Activated B cell treated with CpG ODN at 0.5 μM for 24 hours (primary cell): ENCODE data around the gene RPS2. TPM values are rescaled to one million over a fixed set of nuclear protein-coding genes. Genes with fewer than 3 reads are reported as not detected.

Source experiments
- ATAC-seq: fragments of 200-7000 bp; cut with Tn5 transposase; one replicate; pipeline ENCODE4 v1.10.0; 2021; ENCODE audit warnings: low read depth, mild to moderate bottlenecking, moderate library complexity
- CTCF ChIA-PET: fragments of 350-600 bp; sonication (Branson Sonifier 250); formaldehyde crosslinking; loops from one replicate; lab custom pipeline; 2021; ENCODE audit warnings: antibody characterized with exemption; lab: Charles Lee
- POLR2A ChIA-PET: fragments of 350-600 bp; sonication (Branson Sonifier 250); formaldehyde crosslinking; loops from one replicate; lab custom pipeline; 2021; ENCODE audit warnings: antibody characterized with exemption; lab: Charles Lee
- DNase-seq: peaks from one replicate; pipeline ENCODE4 v3.0.0; 2022
- H3K27ac Mint-ChIP-seq: one replicate; pipeline ENCODE4 v1.8.0; 2020; ENCODE audit warnings: mixed read lengths
- H3K27me3 Mint-ChIP-seq: one replicate; pipeline ENCODE4 v1.8.0; 2021; ENCODE audit warnings: mixed read lengths
- H3K36me3 Mint-ChIP-seq: one replicate; pipeline ENCODE4 v1.8.0; 2021; ENCODE audit warnings: low read depth, mixed read lengths
- H3K4me1 Mint-ChIP-seq: one replicate; pipeline ENCODE4 v1.8.0; 2021; ENCODE audit warnings: mixed read lengths
- H3K4me3 Mint-ChIP-seq: one replicate; pipeline ENCODE4 v1.8.0; 2020; ENCODE audit warnings: mild to moderate bottlenecking, mixed read lengths
- H3K9me3 Mint-ChIP-seq: one replicate; pipeline ENCODE4 v1.8.0; 2020; ENCODE audit warnings: mixed read lengths
- CTCF ChIP-seq: fragments of 200-600 bp; IDR thresholded peaks from one replicate; pipeline ENCODE4 v1.8.0; 2022; ENCODE audit warnings: antibody characterized with exemption, mild to moderate bottlenecking
- intact Hi-C: fragments of 100-400 bp; cut with micrococcal nuclease; formaldehyde crosslinking; loops from one replicate; pipeline ENCODE4 v1.15.1; 2024
- total RNA-seq: library from RNA; stranded (reverse); gene quantifications from 2 replicates; pipeline ENCODE4 v1.2.3, GENCODE V29; 2022

The RPS2 gene
- total RNA-seq, 1 donor from 2014 or later = 5,116 TPM

- ChIA-PET POLR2A (interaction anchor here (0.7 to 1.0 kb wide), 3 partner anchors 35 to 319 kb away, joined by 4 to 7 read pairs (median 5); partner anchors contain the start of gene RPS2), CTCF (no interaction called here)
- intact Hi-C loops = loop anchor here (1.0 to 2.0 kb wide), 3 partner anchors 13 to 157 kb away; partner anchors contain the start of genes EME2, MRPS34 and MSRB1
- H3K4me1 Mint-ChIP-seq = peaks cover 2% of the 10 kb centered on the region
- no peak overlapping the region for H3K27ac Mint-ChIP-seq
- peaks cover 6% of the 10 kb centered on the region for H3K27me3 Mint-ChIP-seq
- no peaks in the 10 kb centered on the region for H3K9me3 Mint-ChIP-seq
- ATAC-seq (peak; percentile 98), DNase-seq (peak; percentile 97)
- peak overlapping the region; percentile 64 for H3K4me3 Mint-ChIP-seq
- peak; percentile 92 for TF ChIP-seq CTCF
- no peaks in the 10 kb centered on the region for H3K36me3 Mint-ChIP-seq
These were observed 34.9 kb downstream of the RPS2 start for GRCh38 chr16:1929578-1930337.

- H3K36me3 Mint-ChIP-seq = no peaks in the 10 kb centered on the region
- POLR2A ChIA-PET = interaction anchor here (0.7 to 1.0 kb wide), 4 partner anchors 35 to 937 kb away, joined by 4 to 7 read pairs (median 5); partner anchors contain the start of gene RPS2
- H3K9me3 Mint-ChIP-seq = no peaks in the 10 kb centered on the region
- H3K27me3 Mint-ChIP-seq = peaks cover 11% of the 10 kb centered on the region
- H3K4me3 Mint-ChIP-seq = peak overlapping the region; percentile 78
- intact Hi-C loops = loop anchor here (1.0 to 2.0 kb wide), 3 partner anchors 14 to 156 kb away; partner anchors contain the start of genes EME2, MRPS34 and MSRB1
- ATAC-seq = peak; percentile 13
- peaks cover 2% of the 10 kb centered on the region for H3K4me1 Mint-ChIP-seq
- no peak for DNase-seq
- CTCF ChIA-PET = no interaction called here
- TF ChIP-seq CTCF = no peak
- no peak overlapping the region for H3K27ac Mint-ChIP-seq
These were observed 35.5 kb downstream of the RPS2 start for GRCh38 chr16:1929105-1929504.

- no peaks in the 10 kb centered on the region for H3K36me3 Mint-ChIP-seq
- DNase-seq = no peak
- no peak overlapping the region for H3K4me3 Mint-ChIP-seq
- H3K27me3 Mint-ChIP-seq = peaks cover 23% of the 10 kb centered on the region
- peaks cover 2% of the 10 kb centered on the region for H3K4me1 Mint-ChIP-seq
- H3K9me3 Mint-ChIP-seq = no peaks in the 10 kb centered on the region
- CTCF ChIA-PET = no interaction called here
- no peak overlapping the region for H3K27ac Mint-ChIP-seq
- POLR2A ChIA-PET = interaction anchor here (0.7 kb wide), 1 partner anchor 588 kb away, joined by 3 read pairs; no protein-coding TSS in a partner anchor
- ATAC-seq = no peak
- no peak for TF ChIP-seq CTCF
- intact Hi-C loops = no loop called here
These were observed 38.4 kb downstream of the RPS2 start for GRCh38 chr16:1926271-1926670.

GRCh38 chr16:1924095-1924494 lies 40.5 kb downstream of the RPS2 start:
- ATAC-seq (no peak), DNase-seq (no peak)
- TF ChIP-seq CTCF = no peak
- peaks cover 5% of the 10 kb centered on the region for H3K4me1 Mint-ChIP-seq
- ChIA-PET CTCF (no interaction called here), POLR2A (interaction anchor here (0.6 kb wide), 1 partner anchor 655 kb away, joined by 5 read pairs; no protein-coding TSS in a partner anchor)
- no peak overlapping the region for H3K4me3 Mint-ChIP-seq
- H3K9me3 Mint-ChIP-seq = no peaks in the 10 kb centered on the region
- intact Hi-C loops = no loop called here
- H3K27me3 Mint-ChIP-seq = peaks cover 35% of the 10 kb centered on the region
- H3K27ac Mint-ChIP-seq = no peak overlapping the region
- no peaks in the 10 kb centered on the region for H3K36me3 Mint-ChIP-seq

GRCh38 chr16:1923299-1924034 lies 41.2 kb downstream of the RPS2 start:
- peaks cover 5% of the 10 kb centered on the region for H3K4me1 Mint-ChIP-seq
- ChIA-PET POLR2A (no interaction called here), CTCF (no interaction called here)
- no peaks in the 10 kb centered on the region for H3K9me3 Mint-ChIP-seq
- no peak for ATAC-seq
- no peak for TF ChIP-seq CTCF
- H3K27me3 Mint-ChIP-seq = peaks cover 39% of the 10 kb centered on the region
- no peak overlapping the region for H3K4me3 Mint-ChIP-seq
- intact Hi-C loops = no loop called here
- no peak overlapping the region for H3K27ac Mint-ChIP-seq
- no peak for DNase-seq
- H3K36me3 Mint-ChIP-seq = no peaks in the 10 kb centered on the region
